ENCODE measurements around the gene TSPAN1.
A peak's percentile ranks its signal among the peaks of the same experiment; 100 is the strongest.

TSPAN1 gene

GRCh38 chr1:46158312-46159281, 16.3 kb upstream of the TSPAN1 start:
- H3K4me3 ChIP-seq (ENCODE audit: control insufficient read depth, low read depth, low read length): no peak overlapping the region
- DNase-seq (ENCODE audit: low read depth): no peak
- TF ChIP-seq CTCF (conservative IDR thresholded peaks at IDR 0.05; ENCODE audit: control insufficient read depth, insufficient read depth, low read depth, low read length): no peak

- no peak for TF ChIP-seq CTCF (conservative IDR thresholded peaks at IDR 0.05; ENCODE audit: control insufficient read depth, insufficient read depth, low read depth, low read length)
- no peak overlapping the region for H3K4me3 ChIP-seq (ENCODE audit: control insufficient read depth, low read depth, low read length)
Observed at GRCh38 chr1:46159516-46159915, 15.4 kb upstream of the TSPAN1 start.

GRCh38 chr1:46160212-46160611, 14.7 kb upstream of the TSPAN1 start:
- no peak for DNase-seq (ENCODE audit: low read depth)
- no peak overlapping the region for H3K4me3 ChIP-seq (ENCODE audit: control insufficient read depth, low read depth, low read length)
- TF ChIP-seq CTCF (conservative IDR thresholded peaks at IDR 0.05; ENCODE audit: control insufficient read depth, insufficient read depth, low read depth, low read length): no peak

More at GRCh38 chr1:46159516-46159915, 15.4 kb upstream of the TSPAN1 start:
- no peak for DNase-seq (ENCODE audit: low read depth)

GRCh38 chr1:46166521-46167462, 8.1 kb upstream of the TSPAN1 start:
- peak overlapping the region; percentile 28 for H3K4me3 ChIP-seq (ENCODE audit: control insufficient read depth, low read depth, low read length)
- no peak for DNase-seq (ENCODE audit: low read depth)

GRCh38 chr1:46168477-46168876, 6.4 kb upstream of the TSPAN1 start:
- no peak for DNase-seq (ENCODE audit: low read depth)
- no peak overlapping the region for H3K4me3 ChIP-seq (ENCODE audit: control insufficient read depth, low read depth, low read length)
- no peak for TF ChIP-seq CTCF (conservative IDR thresholded peaks at IDR 0.05; ENCODE audit: control insufficient read depth, insufficient read depth, low read depth, low read length)

More at GRCh38 chr1:46166521-46167462, 8.1 kb upstream of the TSPAN1 start:
- no peak for TF ChIP-seq CTCF (conservative IDR thresholded peaks at IDR 0.05; ENCODE audit: control insufficient read depth, insufficient read depth, low read depth, low read length)

- DNase-seq (ENCODE audit: low read depth): no peak
- TF ChIP-seq CTCF (conservative IDR thresholded peaks at IDR 0.05; ENCODE audit: control insufficient read depth, insufficient read depth, low read depth, low read length): no peak
- no peak overlapping the region for H3K4me3 ChIP-seq (ENCODE audit: control insufficient read depth, low read depth, low read length)
Observed at GRCh38 chr1:46169811-46170454, 5.0 kb upstream of the TSPAN1 start.

All from fibroblast of mammary gland (primary cell).